ENCODE measurements around the gene TAS2R60.
"Not testable (repeated sequence)": the region's sequence is repeated elsewhere in the genome, so short reads cannot be mapped to it uniquely, and the experiment has no call there.

The TAS2R60 gene

DNA sequence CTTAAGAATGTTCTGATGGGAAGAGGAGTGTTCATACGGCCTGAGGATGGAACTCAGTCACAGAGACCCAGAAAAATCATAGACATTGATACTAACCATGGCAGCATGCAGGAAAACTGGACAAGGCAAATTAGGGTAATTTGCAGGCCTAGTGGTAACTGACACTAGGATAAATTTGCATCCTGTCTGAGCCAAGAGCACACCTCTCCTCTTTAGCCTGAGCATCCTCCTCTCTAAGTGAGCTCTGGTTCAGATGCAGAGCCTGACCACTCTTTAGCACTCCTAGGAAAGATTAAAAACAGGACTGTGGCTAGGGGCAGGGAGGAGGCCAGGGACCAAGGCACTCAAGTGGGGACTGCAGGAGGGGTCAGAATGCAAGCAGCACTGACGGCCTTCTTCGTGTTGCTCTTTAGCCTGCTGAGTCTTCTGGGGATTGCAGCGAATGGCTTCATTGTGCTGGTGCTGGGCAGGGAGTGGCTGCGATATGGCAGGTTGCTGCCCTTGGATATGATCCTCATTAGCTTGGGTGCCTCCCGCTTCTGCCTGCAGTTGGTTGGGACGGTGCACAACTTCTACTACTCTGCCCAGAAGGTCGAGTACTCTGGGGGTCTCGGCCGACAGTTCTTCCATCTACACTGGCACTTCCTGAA, 34.4 kb downstream of the TAS2R60 start, which contains the start of gene TAS2R41:
Gene TAS2R41 (plus strand): TSS at position 373 of the 650 bp plus-strand sequence. CDS start 0 bp downstream, at position 373.
- DNase-seq (ENCODE audit: low spot score), result no peak

- DNase-seq (ENCODE audit: low spot score), result no peak
These were observed 36.0 kb downstream of the TAS2R60 start for GRCh38 chr7:143479055-143479766.

GRCh38 chr7:143480501-143480900, 37.2 kb downstream of the TAS2R60 start:
- DNase-seq (ENCODE audit: low spot score), result no peak

DNA sequence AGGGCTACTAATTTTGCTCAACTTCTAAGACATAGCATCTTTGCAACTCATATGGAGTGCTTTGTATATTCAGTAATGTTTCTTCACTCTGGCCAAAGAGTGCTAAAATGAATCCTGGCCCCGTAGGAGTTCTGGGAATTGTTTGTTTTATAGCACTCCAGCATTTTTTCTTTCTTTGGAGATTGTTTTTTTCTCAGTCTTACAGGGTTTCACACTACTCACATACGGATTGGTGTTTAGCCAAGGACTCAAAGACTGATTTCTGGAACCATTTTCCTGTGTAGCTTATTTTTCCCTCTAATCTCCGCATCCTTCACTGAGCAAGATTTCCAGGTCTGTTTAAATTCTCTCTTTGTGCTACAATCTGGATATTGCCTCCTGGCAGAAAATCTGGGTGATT, 40.9 kb downstream of the TAS2R60 start:
- DNase-seq (ENCODE audit: low spot score), result no peak

- no peak for DNase-seq (ENCODE audit: low spot score)
These were observed 41.8 kb downstream of the TAS2R60 start for GRCh38 chr7:143485094-143485493.

DNA sequence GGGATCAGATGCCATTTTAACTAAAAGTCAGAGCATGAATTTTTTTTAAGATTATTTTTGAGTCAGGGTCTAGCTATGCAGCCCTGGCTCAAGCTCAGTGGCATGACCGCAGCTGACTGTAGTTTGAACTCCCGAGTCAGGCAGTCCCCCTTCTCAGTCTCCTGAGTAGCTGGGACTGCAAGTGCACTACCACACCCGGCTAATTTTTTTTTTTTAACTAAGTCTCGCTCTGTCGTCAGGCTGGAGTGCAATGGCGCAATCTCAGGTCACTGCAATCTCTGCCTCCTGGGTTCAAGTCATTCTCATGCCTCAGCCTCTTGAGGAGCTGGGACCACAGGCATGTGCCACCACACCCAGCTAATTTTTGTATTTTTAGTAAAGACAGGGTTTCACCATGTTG, 42.2 kb downstream of the TAS2R60 start:
- DNase-seq (ENCODE audit: low spot score), result no peak

GRCh38 chr7:143486266-143486665, 43.0 kb downstream of the TAS2R60 start:
- DNase-seq (ENCODE audit: low spot score), result not testable (repeated sequence)

DNA sequence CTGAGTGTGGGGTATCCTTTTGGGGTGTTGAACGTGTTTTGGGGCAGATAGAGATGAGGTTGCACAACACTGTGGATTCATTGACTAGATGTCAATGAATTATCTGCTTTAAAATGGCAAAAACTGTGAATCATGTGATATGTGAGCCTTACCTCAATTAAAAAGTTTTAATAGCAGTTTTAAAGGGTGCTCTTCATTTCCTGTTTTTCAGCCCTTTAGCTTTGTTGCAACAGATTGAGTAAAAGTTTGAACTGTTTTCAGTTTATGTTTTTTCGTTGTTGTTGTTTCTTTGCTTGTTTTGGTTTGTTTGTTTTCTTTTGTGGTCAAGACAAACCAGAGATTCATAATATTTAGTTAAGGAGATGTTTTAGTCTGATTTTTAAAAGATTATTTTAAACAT, 43.8 kb downstream of the TAS2R60 start:
- DNase-seq (ENCODE audit: low spot score), result no peak

DNA sequence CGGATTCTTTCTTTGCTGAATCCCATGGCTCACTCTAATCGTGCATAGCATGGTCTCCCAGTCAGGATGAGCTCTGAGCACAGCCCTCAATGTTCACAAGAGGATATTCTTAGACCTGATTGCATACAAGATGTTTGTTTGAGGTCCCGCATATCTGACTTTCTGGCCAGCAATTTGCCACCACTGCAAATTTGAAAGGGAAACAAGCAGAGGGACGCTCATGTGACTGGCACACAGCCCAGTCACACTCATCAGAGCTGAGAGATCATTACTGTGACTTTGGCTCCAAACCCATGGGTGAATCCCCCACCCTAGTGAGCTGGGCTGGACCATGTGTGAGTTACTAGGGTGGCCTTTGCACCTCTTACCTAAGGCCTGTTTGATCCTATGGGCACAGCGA, 44.3 kb downstream of the TAS2R60 start:
- DNase-seq (ENCODE audit: low spot score), result peak; percentile 73

- DNase-seq (ENCODE audit: low spot score), result peak; percentile 50
These were observed 47.6 kb downstream of the TAS2R60 start for GRCh38 chr7:143490717-143491306.

DNA sequence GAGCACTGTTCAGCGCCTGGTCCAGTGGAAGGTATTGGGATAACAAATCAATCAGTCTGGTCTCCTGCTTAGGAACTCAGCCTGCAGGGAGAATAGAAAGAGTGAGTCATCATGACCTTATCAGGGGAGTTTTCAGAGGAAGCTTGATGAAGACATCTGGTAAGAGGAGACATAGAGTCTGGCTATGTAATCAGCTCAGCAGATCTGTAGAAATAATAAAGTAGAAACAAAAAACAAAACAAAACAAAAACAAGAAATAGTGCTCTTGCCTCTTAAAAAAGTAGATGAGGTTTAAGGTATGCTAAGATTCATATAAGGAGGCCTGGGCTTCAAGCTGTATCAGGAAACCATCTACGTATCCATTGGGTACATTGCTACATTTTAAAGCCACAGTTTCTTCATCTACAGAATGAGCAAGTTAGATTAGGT, 48.8 kb downstream of the TAS2R60 start:
- peak; percentile 67 for DNase-seq (ENCODE audit: low spot score)

DNA sequence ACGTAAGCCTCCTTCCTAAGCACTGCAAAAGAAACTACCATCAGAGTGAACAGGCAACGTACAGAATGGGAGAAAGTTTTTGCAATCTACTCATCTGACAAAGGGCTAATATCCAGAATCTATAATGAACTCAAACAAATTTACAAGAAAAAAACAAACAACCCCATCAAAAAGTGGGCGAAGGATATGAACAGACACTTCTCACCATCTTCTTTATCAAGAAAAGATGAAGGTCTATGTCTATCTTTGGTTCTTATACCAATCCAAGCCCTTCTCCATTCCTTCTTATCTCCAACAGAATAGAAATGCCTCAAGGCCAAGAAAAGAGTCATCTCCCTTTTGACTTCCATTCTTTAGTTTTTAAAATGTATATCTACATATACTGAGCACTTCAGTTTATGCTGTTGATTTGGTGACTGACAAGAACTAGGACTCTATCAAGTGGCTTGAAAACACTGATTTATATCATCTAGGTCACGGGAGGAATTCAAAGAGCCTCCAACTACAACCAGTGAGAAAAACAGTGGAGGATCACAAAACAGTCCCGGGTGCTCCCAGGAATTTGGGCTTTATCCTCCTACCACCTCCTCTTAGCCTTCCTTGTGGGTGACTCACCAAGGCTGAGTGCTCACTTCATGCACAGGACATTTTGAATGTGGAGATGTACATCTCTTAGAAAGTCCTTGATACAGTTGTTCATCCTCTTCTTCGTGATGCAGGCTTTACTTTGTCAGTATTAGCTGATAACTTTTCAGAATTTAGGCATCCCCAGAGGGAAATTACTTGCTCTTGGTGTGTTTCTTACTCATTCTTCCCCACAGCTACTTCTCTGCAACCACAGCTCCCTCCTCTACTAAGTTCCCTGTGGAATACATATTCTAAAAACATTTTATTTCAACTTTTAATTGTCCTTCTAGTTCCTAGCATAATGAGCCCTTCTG, 49.8 kb downstream of the TAS2R60 start:
- no peak for DNase-seq (ENCODE audit: low spot score)

DNA sequence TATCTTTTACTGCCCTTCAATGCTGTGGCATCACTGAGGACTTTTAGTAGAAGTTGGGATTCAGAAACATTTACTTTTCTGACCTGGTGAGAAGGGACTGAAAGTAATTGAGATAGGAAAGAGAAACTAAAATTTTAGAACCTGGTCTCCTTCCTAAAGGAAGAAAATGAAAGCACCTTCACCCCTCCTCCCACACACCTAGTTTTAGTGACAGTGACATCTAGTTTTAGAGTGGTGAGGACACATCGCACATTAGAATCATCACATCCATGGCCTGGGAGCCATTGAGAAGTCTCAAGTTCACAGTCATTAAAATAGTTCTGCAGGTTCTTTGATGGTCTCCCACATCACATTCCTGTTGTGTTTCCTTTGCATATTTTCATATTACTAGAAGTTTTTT, 50.5 kb downstream of the TAS2R60 start:
- DNase-seq (ENCODE audit: low spot score), result no peak

All from LoVo (cell line).